HG03139 (cell line): ENCODE measurements around the gene PCED1B.
"Not testable (repeated sequence)": the region's sequence is repeated elsewhere in the genome, so short reads cannot be mapped to it uniquely, and the experiment has no call there.

Experiments
- ATAC-seq: cut with Tn5 transposase; IDR thresholded peaks from one replicate; pipeline ENCODE4 v1.9.1; 2021; ENCODE audit not compliant: unreplicated experiment

The PCED1B gene

GRCh38 chr12:47202176-47202575, 122.8 kb downstream of the PCED1B start:
- ATAC-seq = no peak

GRCh38 chr12:47205532-47206449, 126.4 kb downstream of the PCED1B start:
- no peak for ATAC-seq

GRCh38 chr12:47206450-47207339, 127.3 kb downstream of the PCED1B start:
- no peak for ATAC-seq

- peak; percentile 61 for ATAC-seq
Observed at GRCh38 chr12:47207340-47207717, 127.9 kb downstream of the PCED1B start.

DNA sequence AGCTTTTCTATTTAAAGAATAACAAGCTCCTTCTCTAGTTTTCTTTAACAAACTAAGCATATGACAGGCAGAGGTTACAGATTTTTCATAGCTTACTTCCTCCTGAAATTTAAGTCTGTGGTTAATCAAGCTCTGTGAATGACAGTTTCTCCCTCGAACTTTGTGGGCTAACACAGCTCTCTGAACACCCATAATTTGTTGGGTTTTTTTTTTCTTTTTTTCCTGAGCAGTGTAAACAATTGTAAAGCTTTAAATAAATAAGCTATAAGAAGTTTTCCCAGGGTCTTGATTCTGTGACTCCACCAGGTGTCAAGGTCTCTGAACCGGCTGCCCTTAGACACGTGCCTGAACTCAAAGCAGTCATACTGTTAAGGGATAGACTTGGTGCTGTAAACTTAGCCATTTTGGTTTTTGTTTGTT, 128.4 kb downstream of the PCED1B start:
- peak; percentile 80 for ATAC-seq

- ATAC-seq = no peak
Observed at GRCh38 chr12:47209014-47209413, 129.6 kb downstream of the PCED1B start.

DNA sequence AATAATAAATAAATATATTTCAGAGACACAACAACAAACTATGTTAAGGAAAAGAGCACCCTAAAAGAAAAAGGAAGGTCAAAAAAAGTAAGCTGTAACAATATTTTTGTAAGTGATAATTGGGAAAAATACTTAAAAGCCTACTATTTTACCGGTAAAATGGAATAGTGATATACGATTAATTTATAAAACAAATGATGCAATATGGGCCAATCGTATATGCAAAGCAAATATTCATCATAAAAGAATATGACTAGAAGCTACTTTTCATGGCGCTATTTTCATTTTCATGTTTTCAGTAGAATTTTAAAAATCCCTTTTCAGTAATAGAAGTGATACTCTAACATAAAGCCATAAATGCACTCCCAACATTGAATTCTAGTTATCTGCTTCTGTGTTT, 131.4 kb downstream of the PCED1B start:
- no peak for ATAC-seq

DNA sequence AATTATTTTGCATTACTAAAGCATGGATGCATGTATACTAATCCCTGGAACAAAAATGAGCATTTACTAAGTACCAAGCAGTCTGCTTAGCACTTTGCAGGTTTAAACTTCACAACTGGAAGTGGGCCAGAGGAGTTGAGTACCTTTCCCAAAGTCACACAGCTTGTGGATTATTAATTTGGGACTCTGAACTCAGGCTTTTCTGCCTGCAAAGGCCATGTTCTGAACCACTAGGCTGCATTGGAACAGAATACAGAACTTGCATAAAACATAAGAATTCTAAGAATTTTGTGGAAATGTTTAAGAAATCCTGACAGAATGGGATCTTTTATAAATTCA, 133.2 kb downstream of the PCED1B start:
- ATAC-seq = no peak

GRCh38 chr12:47213396-47213795, 134.0 kb downstream of the PCED1B start:
- no peak for ATAC-seq

- ATAC-seq = no peak
Observed at GRCh38 chr12:47214001-47214619, 134.7 kb downstream of the PCED1B start.

GRCh38 chr12:47214771-47215170, 135.3 kb downstream of the PCED1B start:
- no peak for ATAC-seq

- peak; percentile 72 for ATAC-seq
Observed at GRCh38 chr12:47216150-47216677, 136.8 kb downstream of the PCED1B start.

- ATAC-seq = not testable (repeated sequence)
Observed at GRCh38 chr12:47217595-47217869, 138.1 kb downstream of the PCED1B start.

DNA sequence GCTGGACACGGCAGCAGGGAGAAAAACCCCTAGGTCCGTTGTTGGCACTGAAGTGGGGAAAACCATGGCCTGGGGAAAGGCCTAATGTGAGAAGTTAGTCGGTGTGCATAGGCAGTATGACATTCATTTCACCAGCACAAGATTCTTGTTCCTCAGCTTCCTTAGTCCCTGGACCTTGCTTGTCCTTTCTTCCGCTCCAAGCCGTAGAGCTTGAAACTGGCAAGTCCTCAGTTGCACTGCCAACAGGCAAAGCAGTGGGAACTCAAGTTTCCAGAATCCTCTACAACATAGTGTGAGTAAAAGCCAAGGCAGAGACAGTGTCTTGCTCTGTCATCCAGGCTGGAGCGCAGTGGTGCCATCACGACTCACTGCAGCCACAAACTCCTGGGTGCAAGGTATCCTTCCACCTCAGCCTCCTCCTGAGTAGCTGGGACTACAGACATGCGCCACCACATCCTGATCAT, 138.8 kb downstream of the PCED1B start:
- ATAC-seq = no peak

DNA sequence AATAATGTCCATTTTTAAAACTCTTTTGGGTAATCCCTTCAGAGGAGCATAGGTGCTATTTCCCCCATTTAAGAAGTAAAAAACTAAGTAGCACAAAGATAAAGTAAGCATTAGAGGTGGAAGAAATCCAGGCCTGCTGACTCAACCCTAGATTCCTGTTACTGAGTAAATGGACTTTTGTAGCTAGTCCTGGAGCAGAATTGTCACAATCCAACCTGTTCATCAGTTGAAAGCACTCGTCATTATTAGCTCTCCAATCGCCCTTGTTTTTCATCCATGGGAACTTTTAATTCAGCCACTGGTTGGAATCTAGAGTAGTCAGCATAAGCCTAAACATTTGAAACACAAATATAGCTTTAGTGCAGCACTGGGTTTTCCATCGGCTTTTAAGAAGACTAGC, 139.8 kb downstream of the PCED1B start:
- no peak for ATAC-seq

DNA sequence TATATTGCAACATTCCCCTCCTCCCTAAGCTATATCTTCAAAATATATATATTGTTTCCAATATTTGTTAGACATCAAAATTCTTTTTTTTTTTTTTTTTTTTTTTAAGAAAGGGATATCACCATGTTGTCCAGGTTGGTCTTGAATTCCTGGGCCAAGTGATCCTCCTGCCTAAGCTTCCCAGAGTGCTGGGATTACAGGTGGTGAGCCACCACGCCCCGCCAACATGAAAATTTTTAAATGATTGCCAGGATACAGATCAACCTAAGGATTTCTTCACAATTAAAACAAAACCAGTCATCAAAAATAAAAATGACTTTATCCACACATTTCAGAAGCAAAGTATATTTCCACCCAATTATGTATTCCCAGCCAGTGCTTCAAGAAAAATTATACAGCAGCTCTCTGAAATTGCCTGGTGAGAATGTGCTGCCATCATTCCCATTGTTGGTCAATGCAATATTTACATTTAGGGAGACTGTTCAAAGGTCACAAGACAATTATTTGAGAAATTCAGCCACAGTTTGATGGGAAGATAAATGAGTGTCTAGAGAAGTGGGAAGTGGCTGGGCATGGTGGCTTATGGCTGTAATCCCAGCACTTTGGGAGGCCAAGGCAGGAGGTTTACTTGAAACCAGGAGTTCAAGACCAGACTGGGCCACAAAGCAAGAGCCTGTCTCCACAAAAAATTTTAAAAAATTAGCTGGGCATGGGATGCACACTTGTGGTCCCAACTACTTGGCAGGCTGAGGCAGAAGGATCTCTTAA, 142.0 kb downstream of the PCED1B start:
- no peak for ATAC-seq

DNA sequence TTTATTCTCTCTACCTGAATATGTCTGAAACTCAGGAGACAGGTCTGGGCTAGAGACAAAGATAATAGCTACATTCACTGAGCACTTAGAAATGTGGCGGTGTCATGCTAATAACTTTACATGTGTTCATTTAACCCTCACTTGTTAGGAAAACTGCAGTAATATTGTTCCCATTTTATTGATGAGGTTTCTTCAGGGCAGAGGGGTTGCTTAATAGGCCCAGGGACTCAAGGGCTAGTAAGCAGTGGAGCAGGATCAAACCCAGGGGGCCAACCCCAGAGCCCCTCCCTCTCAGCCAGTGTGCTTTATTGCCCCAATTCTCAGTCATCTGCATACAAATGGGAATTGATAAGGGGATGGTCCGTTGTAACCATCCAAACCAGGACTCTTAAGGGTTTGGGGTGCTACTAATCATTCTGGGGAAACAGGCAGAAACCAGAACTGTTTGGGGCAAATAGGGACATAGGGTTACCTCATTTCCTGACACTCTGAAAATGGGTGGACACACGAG, 143.2 kb downstream of the PCED1B start:
- no peak for ATAC-seq

GRCh38 chr12:47223031-47223847, 143.8 kb downstream of the PCED1B start:
- no peak for ATAC-seq

GRCh38 chr12:47223848-47224213, 144.4 kb downstream of the PCED1B start:
- no peak for ATAC-seq
